Measurements from ENCODE around the gene KLHL6.
"Not testable (repeated sequence)": the region's sequence is repeated elsewhere in the genome, so short reads cannot be mapped to it uniquely, and the experiment has no call there.

KLHL6 gene

DNA sequence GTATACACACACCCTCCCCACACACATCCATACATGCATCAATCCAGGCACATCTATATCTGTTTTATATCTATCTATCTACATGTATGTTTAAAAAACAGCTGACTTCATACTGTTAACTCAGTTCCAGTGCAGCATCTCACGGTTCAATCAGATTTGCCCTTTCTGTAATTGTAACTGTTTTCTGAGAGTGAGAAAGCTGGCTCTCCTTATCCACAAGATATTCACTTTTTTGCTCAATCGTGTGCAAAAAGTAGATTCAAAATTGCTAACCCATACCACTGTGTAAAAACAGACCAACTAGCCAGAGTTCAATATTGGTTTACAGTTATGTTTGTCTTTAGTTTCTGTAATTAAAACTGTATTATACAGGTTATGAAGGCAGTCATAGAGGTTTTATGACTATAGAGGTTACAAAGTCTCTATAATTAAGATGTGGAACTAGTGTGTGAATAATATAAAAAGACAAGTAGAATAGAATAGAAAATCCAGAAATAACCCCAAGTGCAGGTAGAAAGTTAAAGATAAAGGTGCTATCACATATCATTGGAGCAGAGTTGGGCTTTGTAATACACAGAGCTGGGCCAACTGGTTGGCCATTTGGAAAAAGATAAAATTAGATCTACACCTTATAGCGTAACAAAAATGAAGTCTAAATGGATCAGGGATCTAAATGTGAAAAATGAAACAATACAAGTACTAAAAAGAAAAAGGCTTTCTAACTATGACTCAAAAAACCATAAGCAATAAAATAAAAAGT lies 107.0 kb downstream of the KLHL6 start:
- no peak for DNase-seq (ENCODE audit: low spot score)

DNA sequence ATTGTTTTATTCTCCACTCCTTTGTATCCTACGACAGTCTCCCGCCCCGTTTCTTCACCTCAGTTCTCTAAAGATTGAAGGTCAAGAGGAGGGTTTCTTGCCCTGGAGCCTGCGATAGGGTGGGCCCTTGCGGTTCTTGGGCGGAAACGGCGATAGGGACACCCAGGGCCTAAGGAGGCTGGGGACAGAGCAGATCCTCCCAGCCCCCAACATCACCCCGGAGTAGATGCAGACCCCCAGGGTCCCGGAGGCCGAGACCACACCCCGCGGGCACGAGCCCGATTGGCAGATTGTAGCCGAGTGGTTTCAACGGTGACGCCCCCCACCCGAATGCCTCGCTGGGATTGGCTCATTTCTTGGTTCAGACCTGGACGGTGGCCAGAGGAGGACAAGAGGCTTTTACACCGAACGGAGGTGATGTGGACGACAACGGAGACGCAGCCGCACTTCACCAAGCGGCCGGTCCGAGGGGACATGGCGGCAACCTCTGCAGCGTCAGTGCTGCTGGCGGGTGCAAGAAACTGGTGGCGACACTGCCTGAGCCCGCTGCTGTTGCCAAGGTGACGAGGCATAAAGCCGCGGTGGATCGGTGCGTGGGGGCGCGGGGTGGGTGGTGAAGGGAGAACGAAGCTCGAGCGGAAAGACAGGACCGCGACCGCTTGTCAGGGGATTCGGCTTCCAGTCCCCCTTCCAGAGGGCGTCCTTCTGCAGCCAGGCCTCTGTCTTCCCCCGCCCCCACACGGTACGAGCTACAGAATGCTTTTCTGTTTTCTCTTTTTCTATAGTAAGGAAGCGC lies 108.1 kb downstream of the KLHL6 start:
- DNase-seq (ENCODE audit: low spot score), result peak; percentile 92

DNA sequence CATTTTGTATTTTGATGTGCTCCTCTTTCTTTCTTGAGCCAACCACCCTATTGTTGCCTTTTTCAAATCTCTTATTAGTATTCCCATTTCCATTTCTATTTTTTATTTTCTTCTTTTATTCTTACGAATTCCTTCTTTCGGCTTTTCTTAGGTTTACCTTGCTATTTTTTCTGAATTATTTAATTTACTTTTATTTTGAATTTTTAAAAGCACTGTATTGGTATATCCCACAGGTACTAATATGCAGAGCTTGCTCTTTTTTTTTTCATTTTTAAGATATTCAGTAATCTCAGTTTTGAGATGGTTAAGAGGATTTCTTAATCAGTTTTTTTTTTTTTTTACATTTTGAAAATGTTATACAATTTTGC lies 108.7 kb downstream of the KLHL6 start:
- no peak for DNase-seq (ENCODE audit: low spot score)

DNA sequence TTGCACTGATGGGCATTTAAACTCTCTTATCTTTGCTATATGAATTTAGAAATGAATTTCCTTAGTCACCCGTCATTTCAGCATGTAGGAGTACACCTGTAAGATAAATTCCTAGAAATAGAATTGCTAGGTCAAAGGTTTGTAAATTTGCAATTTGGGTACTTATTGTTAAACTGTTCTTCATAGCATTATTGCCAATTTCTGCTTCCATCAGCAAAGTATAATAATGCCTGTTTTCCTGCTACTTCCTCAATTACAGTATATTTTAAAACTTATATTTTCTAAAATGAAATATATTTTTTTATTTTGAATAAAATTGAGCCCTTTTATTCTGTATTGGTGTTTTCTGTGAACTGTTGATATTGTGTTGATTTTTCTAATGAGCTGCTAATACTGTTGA lies 110.8 kb downstream of the KLHL6 start:
- no peak for DNase-seq (ENCODE audit: low spot score)

DNA sequence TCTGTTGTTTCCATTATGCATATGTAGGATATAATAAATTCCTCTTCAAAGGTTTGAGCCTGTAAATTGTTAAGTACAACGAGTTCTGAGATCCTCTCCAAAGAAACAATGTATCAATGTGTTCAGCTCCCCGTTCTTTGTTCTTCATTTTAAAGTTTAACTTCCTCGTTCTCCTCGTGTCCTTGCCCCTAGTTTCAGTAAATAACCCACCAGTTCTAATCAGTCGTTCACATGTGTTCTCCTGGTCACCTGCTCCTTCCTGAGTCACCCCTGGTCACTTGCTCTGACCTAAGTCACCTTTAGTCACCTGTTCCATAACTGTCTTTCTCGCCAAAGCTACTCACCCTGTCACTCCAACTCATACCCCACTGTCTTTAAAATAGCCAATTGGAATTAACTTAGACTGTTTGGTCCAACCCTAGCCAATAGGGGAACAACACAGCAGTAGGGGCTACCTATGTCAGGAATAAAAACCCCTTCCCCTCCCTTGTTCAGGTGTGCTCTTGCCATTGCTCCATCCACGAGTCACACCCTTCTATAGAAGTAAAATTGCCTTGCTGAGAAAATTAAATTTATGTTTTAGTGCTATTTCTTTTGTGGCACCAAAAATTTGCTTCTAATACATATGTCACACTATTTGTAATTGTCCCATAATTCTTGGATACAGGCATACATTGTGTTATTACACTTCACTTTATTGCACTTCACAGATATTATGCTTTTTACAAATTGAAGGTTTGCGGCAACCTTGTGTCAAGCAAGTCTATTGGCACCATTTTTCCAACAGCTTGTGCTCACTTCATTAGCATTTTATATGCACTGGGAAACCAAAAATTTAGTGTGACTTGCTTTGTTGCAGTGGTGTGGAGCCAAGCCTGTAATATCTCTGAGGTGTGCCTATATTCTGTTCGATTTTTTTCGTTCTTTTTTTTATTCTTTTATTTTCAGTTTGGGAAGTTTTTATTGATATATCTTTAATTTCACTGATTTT lies 111.8 kb downstream of the KLHL6 start:
- no peak for DNase-seq (ENCODE audit: low spot score)

DNA sequence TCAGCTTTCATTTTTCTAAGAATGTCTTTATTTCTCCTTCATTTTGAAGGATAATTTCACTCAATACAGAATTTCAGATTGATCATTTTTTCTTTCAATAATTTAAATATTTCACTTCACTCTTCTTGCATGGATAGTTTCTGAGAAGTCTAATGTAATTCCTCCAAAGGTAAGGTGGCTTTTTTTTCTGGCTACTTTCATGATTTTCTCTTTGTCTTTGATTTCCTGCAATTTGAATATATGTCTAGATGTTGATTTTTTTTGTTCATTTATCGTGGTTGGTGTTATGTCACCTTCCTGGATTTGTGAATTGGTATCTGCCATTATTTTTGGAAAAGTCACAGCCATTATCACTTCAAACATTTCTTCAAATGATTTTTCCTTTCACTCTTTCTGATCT lies 112.5 kb downstream of the KLHL6 start:
- no peak for DNase-seq (ENCODE audit: low spot score)

DNA sequence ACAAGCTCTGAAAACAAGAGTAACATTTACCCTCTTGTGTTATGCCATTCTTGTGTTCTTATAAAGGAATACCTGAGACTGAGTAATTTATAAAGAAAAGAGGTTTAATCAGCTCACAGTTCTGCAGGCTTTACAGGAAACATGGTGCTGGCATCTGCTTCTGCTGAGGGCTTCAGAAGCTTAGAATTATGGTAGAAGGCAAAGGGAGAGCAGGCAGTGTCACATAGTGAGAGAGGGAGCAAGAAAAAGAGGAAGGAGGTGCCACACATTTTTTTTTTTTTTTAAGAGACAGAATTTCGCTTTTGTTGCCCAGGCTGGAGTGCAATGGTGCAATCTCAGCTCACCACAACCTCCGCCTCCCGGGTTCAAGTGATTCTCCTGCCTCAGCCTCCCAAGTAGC lies 115.0 kb downstream of the KLHL6 start:
- DNase-seq (ENCODE audit: low spot score), result not testable (repeated sequence)

DNA sequence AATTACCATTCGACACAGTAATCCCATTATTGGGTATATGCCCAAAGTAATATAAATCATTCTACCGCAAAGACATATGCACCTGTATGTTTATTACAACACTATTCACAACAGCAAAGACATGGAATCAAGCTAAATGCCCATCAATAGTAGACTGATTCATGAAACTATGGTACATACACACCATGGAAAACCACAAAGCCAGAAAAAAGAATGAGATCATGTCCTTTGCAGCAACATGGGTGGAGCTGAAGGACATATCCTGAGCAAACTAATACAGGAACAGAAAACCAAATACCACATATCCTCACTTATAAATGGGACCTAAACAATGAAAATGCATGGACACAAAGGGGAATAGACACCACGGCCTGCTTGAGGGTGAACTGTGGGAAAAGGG lies 116.0 kb downstream of the KLHL6 start:
- DNase-seq (ENCODE audit: low spot score), result no peak

DNA sequence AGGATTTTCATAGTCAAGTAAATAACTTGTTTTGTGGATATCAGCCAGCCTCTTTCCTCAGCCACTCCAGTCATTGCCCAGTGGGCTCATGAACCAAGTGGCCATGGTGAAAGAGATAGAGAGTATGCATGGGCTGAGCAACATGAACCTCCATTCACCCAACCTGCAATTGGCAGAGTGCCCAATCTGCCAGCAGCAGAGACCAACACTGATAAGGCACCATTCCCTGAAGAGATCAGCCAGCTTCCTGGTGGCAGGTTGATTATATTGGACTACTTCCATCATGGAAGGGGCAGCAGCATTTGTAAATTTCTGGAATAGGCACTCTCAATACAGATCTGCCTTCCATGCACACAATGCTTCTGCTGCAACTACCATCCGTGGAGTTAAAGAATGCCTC lies 116.8 kb downstream of the KLHL6 start:
- DNase-seq (ENCODE audit: low spot score), result no peak

DNA sequence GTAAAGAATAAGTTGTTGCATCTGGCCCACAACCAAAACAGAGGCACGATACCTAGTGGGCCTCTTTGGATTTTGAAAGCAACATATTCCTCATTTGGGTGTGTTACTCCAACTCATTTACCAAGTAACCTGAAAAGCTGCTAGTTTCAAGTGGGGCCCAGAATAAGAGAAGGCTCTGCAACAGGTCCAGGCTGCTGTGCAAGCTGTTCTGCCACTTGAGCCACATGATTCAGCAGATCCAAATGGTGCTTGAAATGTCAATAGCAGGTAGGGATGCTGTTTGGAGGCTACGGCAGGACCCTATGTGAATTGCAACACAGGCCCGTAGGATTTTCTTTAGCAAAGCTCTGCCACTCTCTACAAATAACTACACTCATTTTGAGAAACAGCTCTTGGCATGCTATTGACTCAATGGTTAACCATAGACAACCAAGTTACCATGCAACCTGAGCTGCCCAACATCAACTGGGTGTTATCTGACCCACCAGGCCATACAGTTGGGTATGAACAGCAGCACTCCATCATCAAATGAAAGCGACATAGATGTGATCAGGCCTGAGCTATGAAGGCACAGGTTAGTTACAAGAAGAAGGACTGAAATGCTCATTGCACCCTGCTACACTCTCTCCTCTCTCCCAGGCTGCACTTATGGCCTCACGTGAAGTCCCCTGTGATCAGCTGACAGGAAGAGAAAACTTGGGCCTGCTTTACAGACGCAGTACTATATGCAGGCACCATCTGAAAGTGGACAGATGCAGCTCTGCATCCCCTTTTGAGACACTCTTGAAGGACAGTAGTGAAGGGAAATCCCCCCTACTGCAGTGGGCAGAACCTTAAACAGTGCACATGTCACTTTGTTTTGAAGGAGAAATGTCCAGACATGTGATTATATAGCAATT lies 117.6 kb downstream of the KLHL6 start:
- DNase-seq (ENCODE audit: low spot score), result no peak
